ENCODE results near the gene EFCC1. TPM values are rescaled to one million over a fixed set of nuclear protein-coding genes. Genes with fewer than 3 reads are reported as not detected.

EFCC1 gene
- total RNA-seq, 2 donors from 2014 or later: 1.8 to 4.0 TPM

DNA sequence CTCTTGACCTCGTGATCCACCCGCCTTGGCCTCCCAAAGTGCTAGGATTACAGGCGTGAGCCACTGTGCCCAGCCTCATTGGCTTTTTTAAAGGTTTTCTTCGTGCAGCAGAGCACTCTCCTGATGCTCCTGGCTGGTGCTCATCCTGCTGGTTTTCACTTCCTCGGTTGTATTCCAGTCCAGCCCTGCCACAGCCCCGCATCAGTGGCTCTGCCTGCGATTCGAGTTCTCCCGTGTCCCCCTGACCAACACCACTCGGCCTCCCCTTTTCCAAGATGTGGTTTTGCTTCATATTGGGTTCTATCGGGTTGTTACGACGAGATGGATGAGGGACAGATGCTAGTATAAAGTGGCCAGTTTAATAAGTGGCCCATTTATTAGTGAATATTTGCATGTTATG is 27.8 kb downstream of the EFCC1 start:
- TF ChIP-seq, protein P1, sequence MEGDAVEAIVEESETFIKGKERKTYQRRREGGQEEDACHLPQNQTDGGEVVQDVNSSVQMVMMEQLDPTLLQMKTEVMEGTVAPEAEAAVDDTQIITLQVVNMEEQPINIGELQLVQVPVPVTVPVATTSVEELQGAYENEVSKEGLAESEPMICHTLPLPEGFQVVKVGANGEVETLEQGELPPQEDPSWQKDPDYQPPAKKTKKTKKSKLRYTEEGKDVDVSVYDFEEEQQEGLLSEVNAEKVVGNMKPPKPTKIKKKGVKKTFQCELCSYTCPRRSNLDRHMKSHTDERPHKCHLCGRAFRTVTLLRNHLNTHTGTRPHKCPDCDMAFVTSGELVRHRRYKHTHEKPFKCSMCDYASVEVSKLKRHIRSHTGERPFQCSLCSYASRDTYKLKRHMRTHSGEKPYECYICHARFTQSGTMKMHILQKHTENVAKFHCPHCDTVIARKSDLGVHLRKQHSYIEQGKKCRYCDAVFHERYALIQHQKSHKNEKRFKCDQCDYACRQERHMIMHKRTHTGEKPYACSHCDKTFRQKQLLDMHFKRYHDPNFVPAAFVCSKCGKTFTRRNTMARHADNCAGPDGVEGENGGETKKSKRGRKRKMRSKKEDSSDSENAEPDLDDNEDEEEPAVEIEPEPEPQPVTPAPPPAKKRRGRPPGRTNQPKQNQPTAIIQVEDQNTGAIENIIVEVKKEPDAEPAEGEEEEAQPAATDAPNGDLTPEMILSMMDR (IDR thresholded peaks at IDR 0.05): no peak
- TF ChIP-seq POLR2A (IDR thresholded peaks at IDR 0.05): no peak
- 86 to 89% methylated on average over 13 of the region's 13 CpGs for WGBS, 2 donors
- no peak overlapping the region for H3K4me3 ChIP-seq
- no peaks in the 10 kb centered on the region for H3K36me3 ChIP-seq (replicated peaks in 1 of 2; ENCODE audit: insufficient read depth in 1 of 2, low read depth in 2 of 2)
- DNase-seq (no peak), ATAC-seq (no peak)
- no peaks in the 10 kb centered on the region for H3K27me3 ChIP-seq
- no peaks in the 10 kb centered on the region for H3K9me3 ChIP-seq
- peaks cover 13% of the 10 kb centered on the region for H3K4me1 ChIP-seq
- intact Hi-C loops (cut with DNase I): no loop called here
- no peak overlapping the region for H3K27ac ChIP-seq

GRCh38 chr3:129030611-129031010 is 29.5 kb downstream of the EFCC1 start:
- Histone ChIP-seq H3K36me3 (replicated peaks in 1 of 2; ENCODE audit: insufficient read depth in 1 of 2, low read depth in 2 of 2) (no peaks in the 10 kb centered on the region), H3K9me3 (no peaks in the 10 kb centered on the region), H3K27ac (no peak overlapping the region), H3K4me3 (no peak overlapping the region), H3K27me3 (no peaks in the 10 kb centered on the region), H3K4me1 (peaks cover 13% of the 10 kb centered on the region)
- intact Hi-C loops (cut with DNase I): no loop called here
- TF ChIP-seq, protein P1 (IDR thresholded peaks at IDR 0.05): no peak
- no peak for TF ChIP-seq POLR2A (IDR thresholded peaks at IDR 0.05)
- 92% methylated on average over 4 of the region's 4 CpGs; no CpG with 5 or more reads in 1 of the 2 donors for WGBS, 2 donors
- DNase-seq: no peak
- ATAC-seq: no peak

GRCh38 chr3:129031476-129032215 is 30.5 kb downstream of the EFCC1 start:
- intact Hi-C loops (cut with DNase I): no loop called here
- ATAC-seq: no peak
- no peak for DNase-seq
- H3K4me1 ChIP-seq: peaks cover 10% of the 10 kb centered on the region
- no peak for TF ChIP-seq POLR2A (IDR thresholded peaks at IDR 0.05)
- TF ChIP-seq, protein P1 (IDR thresholded peaks at IDR 0.05): no peak
- H3K27me3 ChIP-seq: no peaks in the 10 kb centered on the region
- no peak overlapping the region for H3K4me3 ChIP-seq
- no peaks in the 10 kb centered on the region for H3K9me3 ChIP-seq
- WGBS, 2 donors: 78 to 82% methylated on average over 9 to 10 of the region's 10 CpGs
- H3K27ac ChIP-seq: no peak overlapping the region
- no peaks in the 10 kb centered on the region for H3K36me3 ChIP-seq (replicated peaks in 1 of 2; ENCODE audit: insufficient read depth in 1 of 2, low read depth in 2 of 2)

GRCh38 chr3:129032716-129033115 is 31.6 kb downstream of the EFCC1 start:
- Histone ChIP-seq H3K4me3 (no peak overlapping the region), H3K9me3 (no peaks in the 10 kb centered on the region), H3K27me3 (no peaks in the 10 kb centered on the region), H3K4me1 (no peaks in the 10 kb centered on the region), H3K36me3 (replicated peaks in 1 of 2; ENCODE audit: insufficient read depth in 1 of 2, low read depth in 2 of 2) (no peaks in the 10 kb centered on the region), H3K27ac (no peak overlapping the region)
- TF ChIP-seq, protein P1 (IDR thresholded peaks at IDR 0.05): no peak
- TF ChIP-seq POLR2A (IDR thresholded peaks at IDR 0.05): no peak
- DNase-seq (no peak), ATAC-seq (no peak)
- intact Hi-C loops (cut with DNase I): no loop called here
- WGBS, 2 donors: 85 to 87% methylated on average over 13 of the region's 14 CpGs

DNA sequence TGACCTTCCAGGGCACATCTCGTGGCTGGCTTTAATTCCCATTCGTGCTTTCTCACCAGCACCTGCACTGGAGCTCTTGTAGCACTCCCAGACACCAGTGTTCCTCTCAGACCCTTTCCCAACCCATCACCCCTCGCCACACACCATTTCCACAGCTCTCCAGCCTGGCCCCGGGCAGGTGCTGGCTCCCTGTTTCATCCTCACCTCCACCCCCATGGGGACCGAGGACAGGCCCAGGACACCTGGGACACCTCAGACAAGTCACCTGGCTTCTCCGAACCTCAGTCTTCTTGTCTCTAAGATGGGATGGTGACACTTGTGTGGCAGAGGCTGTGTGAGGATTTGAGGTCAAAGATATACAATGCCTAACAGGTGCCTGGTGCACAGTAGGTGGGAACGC is 32.0 kb downstream of the EFCC1 start:
- intact Hi-C loops (cut with DNase I): no loop called here
- no peaks in the 10 kb centered on the region for H3K9me3 ChIP-seq

More for the DNA sequence above, 32.0 kb downstream of the EFCC1 start:
- DNase-seq: no peak
- no peaks in the 10 kb centered on the region for H3K36me3 ChIP-seq (replicated peaks in 1 of 2; ENCODE audit: insufficient read depth in 1 of 2, low read depth in 2 of 2)
- 74 to 77% methylated on average over 7 of the region's 7 CpGs for WGBS, 2 donors
- no peaks in the 10 kb centered on the region for H3K4me1 ChIP-seq
- no peaks in the 10 kb centered on the region for H3K27me3 ChIP-seq
- H3K27ac ChIP-seq: no peak overlapping the region
- TF ChIP-seq, protein P1 (IDR thresholded peaks at IDR 0.05): no peak
- no peak for TF ChIP-seq POLR2A (IDR thresholded peaks at IDR 0.05)
- H3K4me3 ChIP-seq: no peak overlapping the region
- no peak for ATAC-seq
